K562 (cell line): ENCODE measurements around the gene NASP. TPM values are rescaled to one million over a fixed set of nuclear protein-coding genes. Genes with fewer than 3 reads are reported as not detected.

Experiments
- CBX1 ChIP-seq: sonication (generic); IDR thresholded peaks from 2 replicates; pipeline ENCODE4 v1.6.1; 2016; ENCODE audit warnings: antibody characterized with exemption, low read depth, mild to moderate bottlenecking
- CEBPB ChIP-seq: fragments of 450-650 bp; IDR thresholded peaks from 2 replicates; pipeline ENCODE4 v1.6.1; 2016; ENCODE audit warnings: missing genetic modification characterization, missing compliant biosample characterization
- MTA2 ChIP-seq: fragments of 450-650 bp; IDR thresholded peaks from 2 replicates; pipeline ENCODE4 v1.6.1; 2016; ENCODE audit warnings: low read depth
- NFRKB ChIP-seq: fragments of 450-650 bp; IDR thresholded peaks from 2 replicates; pipeline ENCODE4 v1.6.1; 2016; ENCODE audit warnings: low read depth
- PHB2 ChIP-seq: fragments of 450-650 bp; IDR thresholded peaks from 2 replicates; pipeline ENCODE4 v1.6.1; 2017; ENCODE audit warnings: low read depth
- RBM22 ChIP-seq: fragments of 200-400 bp; formaldehyde crosslinking; IDR thresholded peaks from 2 replicates; pipeline ENCODE4 v1.6.1; 2018; ENCODE audit warnings: low read length, low read depth; ENCODE audit not compliant: poor library complexity, severe bottlenecking
- SIRT6 ChIP-seq: IDR thresholded peaks from one replicate; pipeline ENCODE4 v1.6.1; 2012; ENCODE audit warnings: low read depth, mild to moderate bottlenecking, control low read depth, inconsistent platforms, low read length, moderate library complexity
- TCF3 ChIP-seq: sonication (generic); formaldehyde crosslinking; IDR thresholded peaks from 2 replicates; pipeline ENCODE4 v1.4.0; 2020; ENCODE audit warnings: mild to moderate bottlenecking, missing genetic modification reagents
- ZBTB8A ChIP-seq: fragments of 450-650 bp; IDR thresholded peaks from 2 replicates; pipeline ENCODE4 v1.6.1; 2018; ENCODE audit warnings: mild to moderate bottlenecking, moderate library complexity; ENCODE audit not compliant: partially characterized antibody
- polyA plus RNA-seq, 8 experiments: library from polyadenylated mRNA; depleted of rRNA in 4 of 8; stranded (reverse) in 5 of 8; unstranded in 3 of 8; fragments of >200 nt; fragmentation: Nextera tagmentation in 2 of 8; fragmentation: Illumina TruSeq in 1 of 8; extraction: Ambion mirVana in 2 of 8; extraction: Trizol in 1 of 8; gene quantifications; 2 replicates each; pipeline versions ENCODE4 v1.2.1 to v1.2.3, GENCODE V29; 2011 to 2014; ENCODE audit warnings: inconsistent platforms in 1 of 8, missing spikeins in 1 of 8
- total RNA-seq, 7 experiments: library from RNA; depleted of rRNA in 6 of 7; stranded (reverse); fragments of >200 nt in 6 of 7; fragmentation: Illumina TruSeq in 2 of 7; extraction: Trizol in 2 of 7; gene quantifications; 2 replicates each; pipeline versions ENCODE4 v1.2.1 to v1.2.3, GENCODE V29; 2011 to 2021; ENCODE audit warnings: low replicate concordance in 1 of 7
- TF ChIP-seq, protein P1 (sequence below), 3 experiments: fragments of 200-800 bp in 1 of 3; fragments of 250-450 bp in 1 of 3; fragments of 450-650 bp in 1 of 3; sonication (Bioruptor Pico) in 1 of 3; sonication (Bioruptor generic) in 1 of 3; formaldehyde crosslinking in 1 of 3; IDR thresholded peaks; 2 replicates each; pipeline versions ENCODE4 v1.6.1 to v1.8.0; 2016 to 2022; ENCODE audit warnings: mild to moderate bottlenecking in 2 of 3, missing genetic modification characterization in 2 of 3, missing compliant biosample characterization in 1 of 3, moderate library complexity in 1 of 3

Gene NASP
- total and polyA plus RNA-seq, 9 of the 15 experiments (the other 6 are each of a cell fraction or from before 2014, with no cell fraction given), result 199 to 578 (median 419) TPM

DNA sequence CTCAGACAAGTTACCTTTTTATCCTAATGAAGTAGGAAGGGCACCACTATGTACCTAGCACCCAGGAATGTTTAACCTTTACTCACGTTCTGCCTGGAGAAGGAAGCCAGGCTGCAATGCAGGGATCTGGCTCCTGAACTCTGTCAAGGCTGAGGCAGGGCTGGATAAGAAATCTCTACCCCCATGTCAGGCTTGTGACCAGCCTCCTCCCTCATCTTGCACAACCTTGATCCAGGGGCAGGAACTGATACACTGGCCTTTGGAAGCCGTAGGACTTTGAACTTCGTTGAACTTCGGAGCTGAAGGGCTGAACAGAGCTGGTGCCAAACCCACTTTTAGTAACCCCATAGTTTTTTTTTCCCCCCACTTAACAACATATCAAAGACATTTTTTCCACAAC is 41.2 kb upstream of the NASP start (continued):
- no peak for TF ChIP-seq ZBTB8A
- no peak for TF ChIP-seq MTA2
- TF ChIP-seq, protein P1, sequence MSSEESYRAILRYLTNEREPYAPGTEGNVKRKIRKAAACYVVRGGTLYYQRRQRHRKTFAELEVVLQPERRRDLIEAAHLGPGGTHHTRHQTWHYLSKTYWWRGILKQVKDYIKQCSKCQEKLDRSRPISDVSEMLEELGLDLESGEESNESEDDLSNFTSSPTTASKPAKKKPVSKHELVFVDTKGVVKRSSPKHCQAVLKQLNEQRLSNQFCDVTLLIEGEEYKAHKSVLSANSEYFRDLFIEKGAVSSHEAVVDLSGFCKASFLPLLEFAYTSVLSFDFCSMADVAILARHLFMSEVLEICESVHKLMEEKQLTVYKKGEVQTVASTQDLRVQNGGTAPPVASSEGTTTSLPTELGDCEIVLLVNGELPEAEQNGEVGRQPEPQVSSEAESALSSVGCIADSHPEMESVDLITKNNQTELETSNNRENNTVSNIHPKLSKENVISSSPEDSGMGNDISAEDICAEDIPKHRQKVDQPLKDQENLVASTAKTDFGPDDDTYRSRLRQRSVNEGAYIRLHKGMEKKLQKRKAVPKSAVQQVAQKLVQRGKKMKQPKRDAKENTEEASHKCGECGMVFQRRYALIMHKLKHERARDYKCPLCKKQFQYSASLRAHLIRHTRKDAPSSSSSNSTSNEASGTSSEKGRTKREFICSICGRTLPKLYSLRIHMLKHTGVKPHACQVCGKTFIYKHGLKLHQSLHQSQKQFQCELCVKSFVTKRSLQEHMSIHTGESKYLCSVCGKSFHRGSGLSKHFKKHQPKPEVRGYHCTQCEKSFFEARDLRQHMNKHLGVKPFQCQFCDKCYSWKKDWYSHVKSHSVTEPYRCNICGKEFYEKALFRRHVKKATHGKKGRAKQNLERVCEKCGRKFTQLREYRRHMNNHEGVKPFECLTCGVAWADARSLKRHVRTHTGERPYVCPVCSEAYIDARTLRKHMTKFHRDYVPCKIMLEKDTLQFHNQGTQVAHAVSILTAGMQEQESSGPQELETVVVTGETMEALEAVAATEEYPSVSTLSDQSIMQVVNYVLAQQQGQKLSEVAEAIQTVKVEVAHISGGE (CRISPR knock-in tag; IDR thresholded peaks at IDR 0.05), result no peak
- TF ChIP-seq CBX1, result no peak
- TF ChIP-seq SIRT6, result no peak
- TF ChIP-seq PHB2, result no peak
- TF ChIP-seq CEBPB (tag), result peak; percentile 97
- TF ChIP-seq TCF3 (CRISPR knock-in tag), result no peak
- TF ChIP-seq NFRKB, result no peak
- no peak for TF ChIP-seq RBM22
- TF ChIP-seq, all 486 proteins: peak for 13
